Peyer's patch (tissue), 4 donors: Measurements from ENCODE around the gene TFDP1.

ENCODE experiments used
- CTCF ChIP-seq, 6 experiments: fragments of 450-650 bp in 4 of 6; fragments of 200-600 bp in 2 of 6; sonication (generic) in 1 of 6; IDR thresholded peaks; one replicate each; pipeline ENCODE4 v1.5.1; 2017 to 2019; ENCODE audit warnings: antibody characterized with exemption in 6 of 6, mild to moderate bottlenecking in 3 of 6, moderate library complexity in 1 of 6
- POLR2A ChIP-seq, 2 donors: fragments of 450-650 bp; IDR thresholded peaks; one replicate each; pipeline ENCODE4 v1.5.1; 2017; ENCODE audit warnings: antibody characterized with exemption in 2 of 2, mild to moderate bottlenecking in 2 of 2, moderate library complexity in 2 of 2

- TF ChIP-seq POLR2A (IDR thresholded peaks at IDR 0.05) (no peak), CTCF (IDR thresholded peaks at IDR 0.05) (no peak)
These were observed 49.9 kb downstream of the TFDP1 start for GRCh38 chr13:113634279-113635047.
